Femur (tissue), 1 donor: ENCODE data around the gene OVCA2.

Experiments used
- DNase-seq: peaks from one replicate; pipeline ENCODE4 v3.0.0-alpha.2; 2017

OVCA2 gene

GRCh38 chr17:2054512-2055291 lies 12.9 kb downstream of the OVCA2 start, which contains the start of gene HIC1:
Gene HIC1 (plus strand): TSS chr17:2055103. CDS start chr17:2056691, 1,588 bp downstream.
- peak; percentile 88 for DNase-seq

GRCh38 chr17:2055292-2056205 lies 13.7 kb downstream of the OVCA2 start:
- DNase-seq: peak; percentile 59

- DNase-seq: peak; percentile 52
Observed at GRCh38 chr17:2056206-2057174, 14.7 kb downstream of the OVCA2 start.

DNA sequence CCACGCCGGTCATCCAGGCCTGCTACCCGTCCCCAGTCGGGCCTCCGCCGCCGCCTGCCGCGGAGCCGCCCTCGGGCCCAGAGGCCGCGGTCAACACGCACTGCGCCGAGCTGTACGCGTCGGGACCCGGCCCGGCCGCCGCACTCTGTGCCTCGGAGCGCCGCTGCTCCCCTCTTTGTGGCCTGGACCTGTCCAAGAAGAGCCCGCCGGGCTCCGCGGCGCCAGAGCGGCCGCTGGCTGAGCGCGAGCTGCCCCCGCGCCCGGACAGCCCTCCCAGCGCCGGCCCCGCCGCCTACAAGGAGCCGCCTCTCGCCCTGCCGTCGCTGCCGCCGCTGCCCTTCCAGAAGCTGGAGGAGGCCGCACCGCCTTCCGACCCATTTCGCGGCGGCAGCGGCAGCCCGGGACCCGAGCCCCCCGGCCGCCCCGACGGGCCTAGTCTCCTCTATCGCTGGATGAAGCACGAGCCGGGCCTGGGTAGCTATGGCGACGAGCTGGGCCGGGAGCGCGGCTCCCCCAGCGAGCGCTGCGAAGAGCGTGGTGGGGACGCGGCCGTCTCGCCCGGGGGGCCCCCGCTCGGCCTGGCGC lies 15.4 kb downstream of the OVCA2 start:
- DNase-seq: peak; percentile 36

GRCh38 chr17:2057760-2058585 lies 16.2 kb downstream of the OVCA2 start:
- peak; percentile 38 for DNase-seq

- DNase-seq: peak; percentile 80
Observed at GRCh38 chr17:2058586-2059546, 17.0 kb downstream of the OVCA2 start.

DNA sequence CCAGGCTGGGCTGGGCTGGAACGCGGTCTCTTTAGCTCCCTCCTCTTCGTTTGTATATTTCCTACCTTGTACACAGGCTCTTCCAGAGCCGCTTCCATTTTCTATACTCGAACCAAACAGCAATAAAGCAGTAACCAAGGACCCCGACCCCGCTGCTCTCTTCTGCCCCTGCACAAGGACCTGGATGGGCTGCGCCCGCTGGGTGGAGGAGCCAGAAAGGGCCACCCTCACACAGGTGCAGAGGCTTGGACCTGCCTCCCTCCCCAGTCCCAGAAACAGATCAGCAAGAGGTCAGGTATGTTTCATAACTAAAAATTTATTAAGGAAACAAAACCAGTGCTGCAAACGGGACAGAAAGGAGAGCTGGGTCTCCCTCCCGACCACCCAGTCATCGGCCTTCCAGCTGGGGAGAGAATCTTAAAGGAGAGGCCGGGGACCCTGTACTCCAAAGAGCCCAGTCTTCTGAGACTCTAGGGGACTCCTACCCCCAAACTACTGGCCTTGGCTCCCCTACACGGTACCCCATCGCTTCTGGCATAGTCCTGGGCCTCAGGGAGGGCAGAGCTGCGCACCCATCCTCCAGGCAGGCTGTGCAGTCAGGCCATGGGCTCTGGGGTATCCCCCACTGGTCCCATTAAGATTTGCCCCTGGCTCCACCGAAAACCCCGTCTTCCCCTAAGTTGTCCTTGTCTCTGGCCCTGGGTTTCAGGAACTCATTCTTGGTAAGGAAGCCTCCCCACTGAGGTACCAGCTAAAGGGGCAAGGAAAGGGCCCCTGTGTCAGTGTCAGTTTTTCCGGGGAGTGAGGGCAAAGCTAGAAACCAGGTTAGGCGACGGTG lies 17.9 kb downstream of the OVCA2 start:
- DNase-seq: peak; percentile 18

- no peak for DNase-seq
Observed at GRCh38 chr17:2060385-2060658, 18.5 kb downstream of the OVCA2 start.

DNA sequence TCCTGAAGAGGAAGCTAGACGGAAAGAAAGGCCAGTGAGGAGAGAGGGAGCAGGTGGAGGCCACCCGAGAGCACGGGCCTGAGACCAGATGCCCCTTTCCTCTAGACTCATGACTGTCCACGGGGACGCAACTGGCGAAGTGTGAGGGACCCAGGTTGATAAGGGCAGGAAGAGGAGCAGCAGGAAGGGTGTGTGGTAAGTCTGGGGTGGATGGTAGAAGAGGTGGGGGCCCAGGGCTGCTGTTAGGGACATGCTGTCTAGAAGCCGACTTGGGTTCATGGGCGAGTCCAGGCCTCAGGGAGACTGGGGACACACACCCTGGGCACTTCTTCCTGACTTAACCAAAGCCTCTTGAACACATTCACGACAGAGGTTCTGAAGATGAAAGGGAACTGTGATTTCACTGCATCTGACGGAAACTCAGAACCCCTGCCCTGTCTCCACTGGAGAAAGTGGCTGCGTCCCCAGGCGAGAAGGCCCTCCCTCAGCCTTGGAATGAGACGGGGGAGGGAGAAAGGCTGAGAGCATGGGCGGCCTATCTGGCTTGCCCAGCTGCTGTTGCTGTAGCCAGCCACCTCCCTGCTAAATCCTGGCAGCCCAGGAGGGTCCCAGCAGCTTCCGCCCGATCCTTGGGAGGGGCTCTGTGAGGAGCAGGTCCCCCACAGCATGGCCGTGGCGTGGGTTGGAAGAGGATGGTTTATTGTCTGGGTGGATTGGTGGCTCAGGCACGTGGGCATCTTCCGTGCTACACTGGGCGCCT lies 19.0 kb downstream of the OVCA2 start:
- peak; percentile 42 for DNase-seq

- DNase-seq: peak; percentile 28
Observed at GRCh38 chr17:2061441-2061958, 19.7 kb downstream of the OVCA2 start.

DNA sequence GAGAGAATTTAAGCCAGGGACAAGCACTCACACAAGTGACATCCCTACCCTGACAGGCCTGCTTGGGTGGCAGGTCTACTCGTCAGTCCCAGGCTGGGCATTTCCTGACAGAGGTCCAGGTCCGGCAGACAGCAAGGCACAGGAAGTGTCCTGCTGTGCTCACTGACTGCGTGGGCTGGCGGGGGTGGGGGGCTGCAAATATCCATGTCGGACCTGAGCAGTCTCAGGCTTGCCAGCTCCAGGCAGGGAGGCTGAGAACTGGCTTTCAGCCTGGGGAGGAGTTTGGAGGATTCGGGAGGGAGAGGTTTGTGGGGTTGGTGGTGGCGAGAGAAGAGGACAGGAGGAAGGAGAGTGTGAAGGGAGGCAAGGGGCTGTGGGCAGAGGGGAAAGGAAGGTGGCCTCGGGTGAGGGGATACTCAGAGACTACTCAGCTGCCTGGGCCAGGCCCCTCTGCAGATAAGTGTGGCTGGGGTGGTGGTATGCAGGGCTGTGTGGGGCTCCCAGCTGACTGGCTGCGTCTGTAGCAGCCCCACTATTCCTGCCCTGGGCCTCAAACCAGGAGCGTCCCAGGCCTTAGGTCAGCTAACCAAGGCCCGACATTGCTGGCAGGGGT lies 20.9 kb downstream of the OVCA2 start:
- DNase-seq: peak; percentile 66

DNA sequence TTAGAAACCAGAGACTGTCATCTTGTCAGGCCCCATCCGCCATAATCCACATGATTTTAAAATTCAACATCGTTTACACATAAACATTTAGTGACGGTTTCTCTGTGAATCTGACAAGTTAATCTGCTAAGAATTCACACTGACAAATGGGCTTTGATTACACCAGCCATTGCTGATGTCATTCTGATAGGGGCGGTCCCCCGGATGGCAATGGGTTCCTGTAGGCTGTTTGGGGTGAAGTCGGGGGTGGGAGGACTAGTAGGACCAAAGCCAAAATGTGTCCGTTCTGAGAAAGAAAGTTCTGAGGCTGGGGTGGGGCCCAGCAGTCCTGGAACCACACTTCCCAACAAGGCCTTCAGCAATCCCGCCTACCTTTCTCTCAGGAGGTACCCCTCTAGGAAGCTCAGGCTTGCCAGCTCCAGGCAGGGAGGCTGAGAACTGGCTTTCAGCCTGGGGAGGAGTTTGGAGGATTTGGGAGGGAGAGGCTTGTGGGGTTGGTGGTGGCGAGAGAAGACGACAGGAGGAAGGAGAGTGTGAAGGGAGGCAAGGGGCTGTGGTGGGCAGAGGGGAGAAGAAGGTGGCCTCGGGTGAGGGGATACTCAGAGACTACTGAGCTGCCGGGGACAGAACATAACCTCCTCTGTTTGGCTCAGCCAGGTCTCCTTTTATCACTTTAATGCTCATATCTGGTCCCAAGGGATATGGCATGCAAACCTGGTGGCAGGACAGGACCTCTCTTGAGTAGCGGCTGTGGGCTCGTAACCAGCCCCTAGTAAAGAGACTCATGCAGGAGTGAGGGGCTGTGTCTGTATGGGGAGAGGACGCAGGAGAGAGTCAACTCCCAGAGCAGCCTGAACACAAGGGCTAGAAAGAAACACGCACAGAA lies 21.7 kb downstream of the OVCA2 start:
- peak; percentile 34 for DNase-seq

GRCh38 chr17:2064147-2064489 lies 22.3 kb downstream of the OVCA2 start:
- DNase-seq: peak; percentile 19

DNA sequence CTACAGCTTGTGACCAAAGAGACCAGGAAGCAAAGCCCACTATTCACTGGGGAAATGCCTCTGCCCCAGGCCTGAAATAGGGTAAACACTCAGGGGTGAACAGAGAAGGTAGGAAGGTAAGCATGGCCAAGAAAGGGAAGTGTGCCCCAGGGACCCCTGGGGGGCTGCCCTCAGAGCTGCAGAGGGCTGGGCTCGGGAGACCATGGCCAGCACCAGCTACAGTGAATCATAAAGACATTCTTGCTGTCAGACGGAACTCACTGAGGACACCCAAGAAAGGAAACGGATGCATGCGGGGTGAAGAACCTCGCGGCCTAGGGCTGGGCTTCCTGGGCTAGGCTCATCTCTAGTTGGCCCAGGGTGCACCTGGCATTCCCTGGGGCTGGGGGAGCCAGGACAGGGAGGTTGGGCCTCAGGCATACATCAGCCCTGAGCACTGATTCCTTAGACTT lies 22.7 kb downstream of the OVCA2 start:
- DNase-seq: peak; percentile 45

DNA sequence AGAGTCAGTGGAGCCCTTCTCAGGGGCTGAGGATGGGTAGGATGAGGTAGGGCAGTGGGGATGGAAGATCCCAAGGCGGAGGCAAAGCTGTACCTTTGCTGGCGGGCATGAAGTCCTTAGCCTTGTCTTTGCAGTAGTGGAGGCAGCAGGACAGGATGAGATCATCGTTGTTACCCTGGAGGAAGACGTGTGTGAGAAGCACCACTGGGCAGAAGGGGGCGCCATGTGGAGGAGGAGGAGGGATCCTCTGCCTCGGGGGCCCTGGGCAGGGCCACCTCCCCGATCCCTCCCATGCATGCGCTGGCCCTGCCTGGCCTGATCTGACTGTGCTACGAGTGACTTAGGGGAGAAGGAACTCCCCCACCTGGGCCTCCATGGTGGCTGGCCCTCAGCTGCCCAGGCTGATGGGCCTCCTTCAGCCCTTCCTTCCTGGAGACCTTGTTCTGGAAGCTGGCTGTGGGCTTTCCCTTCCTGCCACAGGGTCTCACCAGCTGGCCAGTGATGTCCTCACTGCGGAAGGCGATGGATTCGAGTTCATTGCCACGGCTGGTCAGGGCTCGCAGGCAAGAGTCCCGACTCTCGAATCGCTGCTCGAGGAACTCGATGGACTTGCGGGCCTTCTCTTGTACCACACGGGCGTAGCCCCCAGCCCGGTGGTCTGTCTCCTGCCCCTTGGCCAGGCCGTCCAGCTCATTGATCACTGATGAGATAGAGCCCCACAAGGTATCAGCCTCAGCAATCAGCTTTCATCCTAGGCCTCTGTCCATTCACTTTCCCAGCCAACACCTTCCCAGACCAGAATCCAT lies 23.4 kb downstream of the OVCA2 start:
- DNase-seq: peak; percentile 69

- DNase-seq: no peak
Observed at GRCh38 chr17:2065949-2066400, 24.2 kb downstream of the OVCA2 start.
